Memory B cell (primary cell): ENCODE measurements around the gene ZNF425.

Source experiments
- ATAC-seq: fragments of 150-1000 bp; cut with Tn5 transposase; 2 replicates; pipeline ENCODE4 v1.10.0; 2021; ENCODE audit warnings: low read depth, mild to moderate bottlenecking, moderate library complexity
- DNase-seq, 2 donors: peaks; one replicate each; pipeline ENCODE4 v3.0.0; 2022; ENCODE audit warnings: low spot score in 2 of 2
- H3K27ac Mint-ChIP-seq: one replicate; pipeline ENCODE4 v1.8.0; 2022; ENCODE audit warnings: mild to moderate bottlenecking, moderate library complexity, mixed read lengths
- H3K27me3 Mint-ChIP-seq: one replicate; pipeline ENCODE4 v1.8.0; 2022; ENCODE audit warnings: mixed read lengths
- H3K36me3 Mint-ChIP-seq: one replicate; pipeline ENCODE4 v1.8.0; 2022; ENCODE audit warnings: mild to moderate bottlenecking, mixed read lengths
- H3K4me1 Mint-ChIP-seq: one replicate; pipeline ENCODE4 v1.8.0; 2022; ENCODE audit warnings: mixed read lengths
- H3K4me3 Mint-ChIP-seq: one replicate; pipeline ENCODE4 v1.8.0; 2022; ENCODE audit warnings: mild to moderate bottlenecking, moderate library complexity, mixed read lengths
- H3K9me3 Mint-ChIP-seq: one replicate; pipeline ENCODE4 v1.8.0; 2022; ENCODE audit warnings: mixed read lengths

The ZNF425 gene, protein sequence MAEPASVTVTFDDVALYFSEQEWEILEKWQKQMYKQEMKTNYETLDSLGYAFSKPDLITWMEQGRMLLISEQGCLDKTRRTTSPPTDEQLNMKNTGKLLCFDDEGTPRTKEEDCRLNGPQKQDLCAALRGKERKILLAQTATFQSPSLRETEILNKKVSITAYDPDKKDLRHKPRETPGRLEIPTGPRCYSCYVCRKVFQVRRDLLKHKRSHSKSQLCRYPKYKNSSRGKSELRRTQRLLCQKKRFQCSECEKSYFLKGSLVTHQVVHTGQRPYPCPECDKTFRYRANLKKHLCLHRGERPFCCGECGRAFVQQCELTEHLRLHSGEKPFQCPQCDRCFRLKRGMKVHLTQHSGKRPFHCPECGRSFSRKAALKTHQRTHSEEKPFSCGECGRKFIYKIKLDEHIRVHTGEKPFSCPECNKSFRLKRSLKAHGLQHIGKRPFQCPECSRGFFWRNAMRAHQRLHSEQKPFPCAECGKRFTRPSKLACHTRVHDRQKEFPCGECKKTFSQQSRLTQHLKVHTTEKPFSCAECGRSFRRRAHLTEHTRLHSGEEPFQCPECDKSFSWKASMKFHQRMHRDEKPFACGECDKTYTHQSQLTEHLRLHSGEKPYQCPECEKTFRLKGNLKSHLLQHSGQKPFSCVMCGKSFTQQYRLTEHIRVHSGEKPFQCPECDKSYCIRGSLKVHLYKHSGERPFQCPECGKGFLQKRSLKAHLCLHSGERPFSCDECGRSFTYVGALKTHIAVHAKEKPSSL

DNA sequence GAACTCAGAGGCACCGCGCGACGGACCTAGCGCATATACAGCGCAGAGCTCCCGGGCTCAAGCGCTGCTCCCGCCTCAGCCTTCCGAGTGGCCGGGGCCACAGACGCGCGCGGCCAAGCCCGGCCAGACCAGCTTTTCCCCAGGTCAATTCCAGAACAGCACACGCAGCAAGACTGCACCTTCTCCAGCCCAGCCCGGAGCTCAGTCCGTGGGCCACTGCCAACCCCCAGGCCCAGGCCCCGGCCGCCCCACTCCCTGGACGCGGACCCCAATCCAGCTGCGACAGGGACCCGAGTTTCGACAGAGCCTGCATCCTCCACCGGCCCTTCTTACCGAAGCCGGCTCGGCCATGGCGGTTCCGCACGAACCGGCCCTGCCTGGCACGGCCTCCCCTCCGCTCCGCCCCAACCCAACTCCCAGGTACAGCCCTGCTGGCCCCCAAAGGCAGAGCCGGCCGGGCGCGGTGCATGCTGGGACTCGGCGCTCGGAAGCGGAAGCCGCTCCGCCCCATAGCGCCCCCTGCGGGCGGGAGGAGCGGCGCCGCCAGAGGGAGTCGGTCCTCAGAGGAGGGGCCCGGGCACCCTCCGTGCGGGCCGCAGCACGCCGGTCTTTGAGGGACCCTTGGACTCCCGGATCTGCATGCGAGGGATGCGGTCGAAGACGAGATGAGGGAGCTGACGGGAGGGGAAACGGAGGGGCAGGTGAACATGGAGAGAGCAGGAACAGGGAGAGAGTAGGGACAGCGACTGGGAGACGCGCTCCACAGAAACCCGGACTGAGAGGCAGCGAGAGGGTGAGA, at the start of gene ZNF425:
ZNF425 (minus strand) TSS at position 462 of the 799 bp plus-strand sequence; CDS start at position 351, 111 bp downstream.
- peaks cover 5% of the 10 kb centered on the region for H3K9me3 Mint-ChIP-seq
- H3K27ac Mint-ChIP-seq: peak within 1 kb of the TSS; percentile 91
- H3K4me3 Mint-ChIP-seq: peak within 1 kb of the TSS; percentile 97
- ATAC-seq: peak; percentile 85
- no peaks in the 10 kb centered on the region for H3K27me3 Mint-ChIP-seq
- peaks cover 15% of the 10 kb centered on the region for H3K4me1 Mint-ChIP-seq
- H3K36me3 Mint-ChIP-seq: peaks cover 11% of the 10 kb centered on the region
- peak; percentile 94 to 96 for DNase-seq

DNA sequence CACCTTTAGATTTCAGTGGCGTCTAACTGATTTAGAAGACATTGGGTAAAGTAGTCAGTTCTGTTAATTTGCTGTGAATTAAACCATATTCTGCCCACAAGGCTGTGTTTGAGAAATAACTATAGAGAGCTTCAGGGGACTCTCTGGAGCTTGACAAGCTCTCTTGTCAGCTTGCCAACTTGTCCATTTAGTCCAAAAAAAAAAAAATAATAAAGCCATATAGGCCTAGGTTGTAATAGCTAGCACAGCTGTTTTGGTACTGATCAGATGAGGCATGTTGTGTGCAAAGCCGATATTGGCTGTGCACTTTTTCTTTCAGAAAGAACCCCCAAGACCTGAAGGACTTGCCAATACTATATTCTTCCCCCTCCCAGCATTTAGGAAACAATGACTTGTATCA, 49.0 kb upstream of the ZNF425 start:
- Mint-ChIP-seq H3K36me3 (peaks cover 23% of the 10 kb centered on the region), H3K4me3 (no peak overlapping the region), H3K9me3 (no peaks in the 10 kb centered on the region), H3K4me1 (no peaks in the 10 kb centered on the region), H3K27me3 (no peaks in the 10 kb centered on the region), H3K27ac (no peak overlapping the region)
- ATAC-seq: no peak
- no peak for DNase-seq

DNA sequence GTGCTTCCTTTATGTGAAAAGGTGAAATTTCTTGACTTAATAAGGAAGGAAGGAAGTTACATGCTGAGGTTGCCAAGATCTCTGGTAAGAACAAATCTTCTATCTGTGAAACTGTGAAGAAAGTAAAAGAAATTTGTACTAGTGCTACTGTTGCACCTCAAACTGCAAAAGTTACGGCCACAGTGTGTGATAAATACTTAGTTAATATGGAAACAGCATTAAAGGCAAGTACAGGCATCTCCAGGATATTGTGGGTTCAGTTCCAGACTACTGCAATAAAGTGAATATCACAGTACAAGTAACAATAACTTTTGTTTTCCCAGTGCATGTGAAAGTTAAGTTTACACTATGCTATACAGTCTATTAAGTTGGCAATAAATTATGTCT, 46.4 kb upstream of the ZNF425 start:
- H3K4me1 Mint-ChIP-seq: no peaks in the 10 kb centered on the region
- ATAC-seq (no peak), DNase-seq (no peak)
- H3K36me3 Mint-ChIP-seq: peaks cover 14% of the 10 kb centered on the region
- H3K4me3 Mint-ChIP-seq: no peak overlapping the region
- no peaks in the 10 kb centered on the region for H3K27me3 Mint-ChIP-seq
- no peaks in the 10 kb centered on the region for H3K9me3 Mint-ChIP-seq
- no peak overlapping the region for H3K27ac Mint-ChIP-seq

DNA sequence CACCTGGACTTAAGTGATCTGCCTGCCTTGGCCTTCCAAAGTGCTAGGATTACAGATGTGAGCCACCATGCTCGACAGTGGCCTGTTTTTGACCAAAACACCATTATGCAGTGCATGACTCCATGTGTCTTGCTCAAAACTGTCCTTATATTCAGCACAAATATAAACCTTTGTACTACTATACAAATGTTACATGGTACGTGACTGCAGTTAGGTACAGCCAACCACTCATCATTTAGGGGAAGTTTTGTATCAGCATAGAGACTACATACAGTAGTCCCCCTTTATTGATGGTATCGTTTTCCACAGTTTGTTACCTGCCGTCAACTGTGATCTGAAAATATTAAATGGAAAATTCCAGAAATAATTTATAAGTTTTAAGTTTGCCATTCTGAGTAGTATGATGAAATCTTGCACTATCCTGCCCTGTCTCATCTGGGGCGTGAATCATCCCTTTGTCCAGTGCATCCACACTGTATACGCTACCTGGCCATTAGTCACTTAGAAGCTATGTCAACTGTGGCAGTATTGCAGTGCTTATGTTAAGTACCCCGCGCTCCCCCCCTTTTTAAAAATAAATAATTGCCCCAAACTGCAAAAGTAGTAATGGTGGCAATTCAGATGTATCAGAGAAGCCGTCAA, 45.9 kb upstream of the ZNF425 start:
- H3K9me3 Mint-ChIP-seq: no peaks in the 10 kb centered on the region
- no peaks in the 10 kb centered on the region for H3K27me3 Mint-ChIP-seq
- DNase-seq (no peak), ATAC-seq (no peak)
- H3K4me1 Mint-ChIP-seq: no peaks in the 10 kb centered on the region
- peaks cover 12% of the 10 kb centered on the region for H3K36me3 Mint-ChIP-seq
- no peak overlapping the region for H3K27ac Mint-ChIP-seq
- H3K4me3 Mint-ChIP-seq: no peak overlapping the region

DNA sequence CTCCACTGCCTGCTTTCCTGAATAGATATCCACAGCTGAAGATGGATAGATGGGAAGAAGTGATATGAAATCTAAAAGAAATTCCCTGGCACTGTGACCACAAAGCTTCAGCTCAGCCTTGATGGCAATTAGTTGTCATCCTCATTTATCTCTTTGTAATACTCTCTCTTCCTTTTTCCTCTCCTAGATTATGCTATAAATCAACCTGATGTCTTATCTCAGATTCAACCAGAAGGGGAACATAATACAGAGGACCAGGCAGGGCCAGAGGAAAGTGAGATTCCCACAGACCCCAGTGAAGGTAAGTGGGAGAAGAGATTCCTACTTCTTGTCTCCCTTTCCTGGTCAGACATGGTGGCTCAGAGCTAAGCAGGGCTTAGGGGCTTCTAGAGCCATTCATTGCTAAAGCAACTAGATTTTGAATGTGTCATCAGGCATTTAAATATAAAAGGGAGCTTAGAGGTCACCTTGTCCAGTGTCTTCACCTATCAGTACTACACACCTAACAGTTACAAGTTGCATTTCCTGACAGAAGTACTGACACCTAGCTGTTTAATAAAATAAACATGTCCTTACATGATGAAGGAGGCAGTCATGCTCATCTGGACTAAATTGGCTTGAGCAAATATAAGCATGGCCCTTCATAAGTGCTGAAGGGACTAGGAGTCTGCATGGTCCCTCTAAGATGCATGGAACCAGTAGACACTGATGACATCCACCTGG, 40.7 kb upstream of the ZNF425 start:
- Mint-ChIP-seq H3K36me3 (peaks cover 15% of the 10 kb centered on the region), H3K27me3 (no peaks in the 10 kb centered on the region), H3K27ac (no peak overlapping the region), H3K4me3 (no peak overlapping the region), H3K4me1 (no peaks in the 10 kb centered on the region), H3K9me3 (no peaks in the 10 kb centered on the region)
- ATAC-seq: no peak
- no peak for DNase-seq

DNA sequence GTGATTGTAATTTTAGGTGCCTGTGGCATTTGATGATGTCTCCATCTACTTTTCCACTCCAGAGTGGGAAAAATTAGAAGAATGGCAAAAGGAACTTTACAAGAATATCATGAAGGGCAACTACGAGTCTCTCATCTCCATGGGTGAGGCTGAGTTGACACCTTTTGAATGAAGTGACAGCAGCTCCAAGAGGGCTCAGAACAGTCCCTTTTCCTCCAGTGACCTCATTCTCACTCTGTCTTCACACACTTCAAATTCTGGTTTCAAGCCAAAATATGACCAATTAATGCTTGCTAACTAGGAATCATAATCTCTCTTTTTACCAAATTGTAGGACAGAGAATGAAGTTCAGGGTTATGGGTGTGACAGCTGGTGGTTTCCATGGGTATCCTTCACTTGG, 40.0 kb upstream of the ZNF425 start:
- DNase-seq (no peak), ATAC-seq (no peak)
- H3K36me3 Mint-ChIP-seq: peaks cover 19% of the 10 kb centered on the region
- H3K4me3 Mint-ChIP-seq: no peak overlapping the region
- H3K9me3 Mint-ChIP-seq: no peaks in the 10 kb centered on the region
- no peaks in the 10 kb centered on the region for H3K4me1 Mint-ChIP-seq
- no peak overlapping the region for H3K27ac Mint-ChIP-seq
- H3K27me3 Mint-ChIP-seq: no peaks in the 10 kb centered on the region

DNA sequence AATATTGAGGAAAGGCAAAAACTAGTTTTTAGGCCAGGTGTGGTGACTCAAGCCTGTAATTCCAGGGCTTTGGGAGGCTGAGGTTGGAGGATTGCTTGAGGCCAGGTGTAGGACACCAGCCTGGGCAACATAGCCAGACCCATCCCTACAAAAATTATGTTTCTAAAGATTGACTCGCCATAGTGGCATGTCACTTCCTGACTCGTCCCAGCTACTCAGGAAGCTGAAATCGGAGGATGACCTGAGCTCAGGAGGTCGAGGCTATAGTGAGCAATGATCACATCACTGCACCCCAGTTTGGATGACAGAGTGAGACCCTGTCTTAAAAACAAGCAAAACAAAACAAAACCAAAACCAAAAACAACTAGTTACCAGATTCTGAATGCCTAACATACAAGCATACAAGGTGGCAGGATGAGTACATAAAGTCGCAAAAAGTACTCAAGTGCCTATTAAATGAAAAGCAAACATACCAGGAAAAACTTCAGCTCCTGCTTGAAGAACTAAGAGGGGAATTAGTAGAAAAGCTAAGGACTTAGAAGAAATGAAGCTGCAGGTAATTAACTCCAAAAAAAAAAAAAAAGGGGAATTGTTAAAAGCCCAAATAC, 35.2 kb upstream of the ZNF425 start:
- no peak for DNase-seq
- peaks cover 19% of the 10 kb centered on the region for H3K36me3 Mint-ChIP-seq
- no peaks in the 10 kb centered on the region for H3K27me3 Mint-ChIP-seq
- H3K4me3 Mint-ChIP-seq: no peak overlapping the region
- no peaks in the 10 kb centered on the region for H3K9me3 Mint-ChIP-seq
- no peak for ATAC-seq
- peaks cover 3% of the 10 kb centered on the region for H3K4me1 Mint-ChIP-seq
- no peak overlapping the region for H3K27ac Mint-ChIP-seq

DNA sequence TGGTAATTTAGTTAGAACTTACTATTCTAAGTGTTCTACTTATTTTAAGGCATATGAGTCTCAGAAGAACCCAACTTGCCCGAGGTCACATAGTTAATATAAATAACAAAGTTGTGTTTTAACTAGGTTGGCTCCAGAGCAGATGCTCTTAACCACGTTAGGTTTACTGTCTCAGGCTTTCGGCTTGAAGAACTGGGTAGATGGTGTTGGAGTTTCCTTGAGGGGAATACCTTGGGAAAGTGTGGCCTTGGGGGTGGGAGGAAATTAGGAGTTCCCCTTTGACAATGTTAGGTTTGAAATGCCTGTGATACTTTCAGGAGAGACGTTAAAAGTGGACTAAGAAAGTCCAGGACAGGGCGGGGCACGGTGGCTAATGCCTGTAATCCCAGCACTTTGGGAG, 30.8 kb upstream of the ZNF425 start:
- no peaks in the 10 kb centered on the region for H3K9me3 Mint-ChIP-seq
- no peaks in the 10 kb centered on the region for H3K27me3 Mint-ChIP-seq
- no peak for DNase-seq
- peaks cover 6% of the 10 kb centered on the region for H3K4me1 Mint-ChIP-seq
- H3K4me3 Mint-ChIP-seq: no peak overlapping the region
- ATAC-seq: no peak
- H3K27ac Mint-ChIP-seq: no peak overlapping the region
- peaks cover 23% of the 10 kb centered on the region for H3K36me3 Mint-ChIP-seq

DNA sequence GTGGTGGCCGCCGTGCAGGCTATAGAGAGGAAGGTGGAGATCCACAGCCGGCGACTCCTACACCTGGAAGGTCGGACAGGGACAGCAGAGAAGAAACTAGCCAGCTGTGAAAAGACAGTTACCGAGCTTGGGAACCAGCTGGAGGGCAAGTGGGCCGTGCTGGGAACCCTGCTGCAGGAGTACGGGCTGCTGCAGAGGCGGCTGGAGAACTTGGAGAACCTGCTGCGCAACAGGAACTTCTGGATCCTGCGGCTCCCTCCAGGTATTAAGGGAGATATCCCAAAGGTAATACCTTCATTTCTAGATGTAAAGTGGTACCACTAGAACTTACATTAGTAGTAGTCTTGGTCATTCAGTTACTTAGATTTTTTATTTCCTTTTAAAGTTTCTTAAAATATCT, 27.9 kb upstream of the ZNF425 start:
- no peak for DNase-seq
- Mint-ChIP-seq H3K27ac (no peak overlapping the region), H3K4me1 (peaks cover 10% of the 10 kb centered on the region), H3K9me3 (no peaks in the 10 kb centered on the region), H3K27me3 (no peaks in the 10 kb centered on the region), H3K36me3 (peaks cover 23% of the 10 kb centered on the region), H3K4me3 (no peak overlapping the region)
- ATAC-seq: no peak

DNA sequence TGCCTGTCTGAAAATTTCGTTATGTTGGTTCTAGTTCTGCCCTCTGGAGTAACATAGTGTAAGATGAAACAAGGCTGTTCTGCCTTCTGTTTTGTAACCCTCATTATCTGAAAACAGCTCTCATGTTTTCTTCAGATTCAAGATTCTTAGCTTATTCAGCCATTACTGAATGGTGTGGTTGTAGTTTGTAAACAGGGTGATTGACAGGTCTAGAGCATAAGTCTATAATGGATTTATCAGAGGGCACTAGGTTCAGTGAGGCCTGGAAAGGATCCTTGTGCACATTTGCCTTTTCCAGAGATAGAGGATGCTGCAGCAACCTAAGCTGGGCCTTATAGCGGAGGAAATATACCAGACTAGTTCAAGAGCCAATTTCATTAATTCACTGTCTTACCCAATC, 27.2 kb upstream of the ZNF425 start:
- no peak for ATAC-seq
- H3K4me3 Mint-ChIP-seq: no peak overlapping the region

DNA sequence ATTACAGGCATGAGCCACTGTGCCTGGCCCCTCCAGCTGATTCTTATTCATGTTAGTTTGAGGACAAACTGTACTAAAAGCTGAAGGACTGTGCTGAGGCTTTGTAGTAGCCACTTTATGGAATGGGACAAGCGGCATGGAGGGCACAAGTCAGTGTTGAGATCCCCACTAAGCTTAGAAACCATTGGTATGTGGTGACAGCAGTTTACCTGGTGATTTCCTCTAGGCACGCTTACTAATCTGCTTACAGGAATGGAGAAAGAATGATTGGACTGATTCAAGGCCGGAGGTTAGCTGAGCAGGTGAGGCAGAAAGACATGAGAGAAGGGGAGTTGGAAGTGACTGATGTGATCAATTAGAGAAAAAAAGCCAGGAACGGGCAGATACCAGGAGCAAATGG, 24.9 kb upstream of the ZNF425 start:
- no peak for DNase-seq
- H3K27me3 Mint-ChIP-seq: no peaks in the 10 kb centered on the region
- no peak overlapping the region for H3K4me3 Mint-ChIP-seq
- H3K27ac Mint-ChIP-seq: no peak overlapping the region
- H3K36me3 Mint-ChIP-seq: peaks cover 17% of the 10 kb centered on the region
- H3K4me1 Mint-ChIP-seq: peaks cover 12% of the 10 kb centered on the region
- ATAC-seq: no peak
- H3K9me3 Mint-ChIP-seq: no peaks in the 10 kb centered on the region

More for the DNA sequence above, 27.2 kb upstream of the ZNF425 start:
- DNase-seq: no peak
- Mint-ChIP-seq H3K27ac (no peak overlapping the region), H3K9me3 (no peaks in the 10 kb centered on the region), H3K27me3 (no peaks in the 10 kb centered on the region), H3K36me3 (peaks cover 23% of the 10 kb centered on the region), H3K4me1 (peaks cover 10% of the 10 kb centered on the region)

DNA sequence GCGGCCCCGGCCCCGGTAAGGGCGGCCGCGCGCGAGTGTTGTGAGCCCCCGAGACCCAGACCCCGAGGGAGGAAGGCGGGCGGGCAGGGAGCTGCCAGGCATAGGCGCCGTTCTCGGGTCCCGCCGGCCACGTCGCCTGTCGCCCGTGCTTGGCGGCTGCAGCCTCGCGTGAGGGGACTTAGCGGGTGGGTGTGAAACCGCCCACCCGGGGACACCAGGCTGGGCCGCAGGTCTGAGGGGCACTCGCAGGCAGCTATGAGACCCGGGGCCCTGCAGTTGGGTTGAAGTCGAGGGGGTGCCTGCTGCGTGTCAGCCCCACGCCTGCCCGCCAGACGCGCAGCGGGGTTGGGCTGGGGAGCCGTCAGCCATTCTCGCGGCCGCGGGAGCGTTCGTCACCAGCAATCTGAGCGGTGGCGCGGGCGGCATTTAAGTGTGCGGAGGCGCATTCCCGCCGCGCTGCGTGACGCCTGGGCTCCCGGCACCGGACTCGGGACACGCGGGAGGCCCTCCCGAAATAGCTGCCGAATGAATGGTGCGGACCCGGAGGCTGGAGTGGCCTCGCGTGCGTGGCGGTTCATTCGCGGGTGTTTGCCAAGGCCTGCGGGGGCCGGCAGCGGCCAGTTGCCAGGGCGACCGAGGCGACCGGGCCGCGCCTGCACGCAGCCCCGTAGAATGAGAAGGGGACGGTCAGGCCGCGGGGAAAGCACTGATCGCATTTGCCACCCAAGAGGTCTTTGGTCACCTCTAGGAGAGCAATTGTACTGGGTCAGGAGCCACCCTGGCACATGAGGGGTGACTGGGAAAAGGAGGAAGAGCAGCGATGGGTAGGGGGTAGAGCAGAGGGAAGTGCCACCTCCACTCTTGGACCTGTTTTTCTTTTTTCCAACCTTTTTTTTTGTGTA, 21.9 kb upstream of the ZNF425 start:
- Mint-ChIP-seq H3K4me1 (peaks cover 19% of the 10 kb centered on the region), H3K4me3 (peak overlapping the region; percentile 96), H3K27ac (peak overlapping the region; percentile 41), H3K27me3 (no peaks in the 10 kb centered on the region), H3K36me3 (peaks cover 6% of the 10 kb centered on the region), H3K9me3 (no peaks in the 10 kb centered on the region)
- ATAC-seq (peak; percentile 41), DNase-seq (peak; percentile 46 to 64)
